A673 (cell line): ENCODE data around the gene LACRT.
A peak's percentile ranks its signal among the peaks of the same experiment; 100 is the strongest.

ENCODE experiments used
- CTCF ChIP-seq: fragments of 300-800, 200-600 bp; sonication (generic); conservative IDR thresholded peaks from 2 replicates; pipeline ENCODE4 v1.5.1; 2017; ENCODE audit warnings: low read depth, mild to moderate bottlenecking, antibody characterized with exemption, low read length, moderate library complexity, mixed read lengths
- EZH2 ChIP-seq: fragments of 200-600 bp; sonication (generic); IDR thresholded peaks from 2 replicates; pipeline ENCODE4 v1.6.1; 2017; ENCODE audit warnings: borderline replicate concordance, low read depth, mild to moderate bottlenecking, mixed read lengths, antibody characterized with exemption, low read length; ENCODE audit not compliant: poor library complexity, severe bottlenecking

- peak; percentile 68 for TF ChIP-seq CTCF
- no peak for TF ChIP-seq EZH2
Observed at GRCh38 chr12:54631988-54632728, 2.5 kb downstream of the LACRT start.
